Testis (tissue), 3 donors: Measurements from ENCODE around the gene MFSD11. TPM values are rescaled to one million over a fixed set of nuclear protein-coding genes. Genes with fewer than 3 reads are reported as not detected.

Experiments
- DNase-seq: peaks from one replicate; pipeline ENCODE4 v3.0.0-alpha.2; 2019
- H3K27ac ChIP-seq, 2 donors: fragments of 200-600 bp; sonication (generic); one replicate each; pipeline ENCODE4 v1.5.1; 2019
- H3K27me3 ChIP-seq: fragments of 200-600 bp; sonication (generic); one replicate; pipeline ENCODE4 v1.5.1; 2019
- H3K36me3 ChIP-seq: fragments of 200-600 bp; sonication (generic); one replicate; pipeline ENCODE4 v1.5.1; 2017; ENCODE audit warnings: low read depth; ENCODE audit errors: missing control alignments
- H3K4me1 ChIP-seq: fragments of 200-600 bp; sonication (generic); one replicate; pipeline ENCODE4 v1.5.1; 2019
- H3K4me3 ChIP-seq, 2 donors: fragments of 200-600 bp; sonication (generic); one replicate each; pipeline ENCODE4 v1.5.1; 2017 to 2019
- H3K9me3 ChIP-seq: fragments of 200-600 bp; sonication (generic); one replicate; pipeline ENCODE4 v1.5.1; 2017
- CTCF ChIP-seq, 3 experiments: fragments of 450-650 bp in 2 of 3; fragments of 200-600 bp in 1 of 3; sonication (generic) in 1 of 3; IDR thresholded peaks; one replicate each; pipeline ENCODE4 v1.5.1; 2016 to 2019; ENCODE audit warnings: antibody characterized with exemption in 3 of 3, mild to moderate bottlenecking in 2 of 3, moderate library complexity in 1 of 3
- POLR2A ChIP-seq: fragments of 450-650 bp; IDR thresholded peaks from one replicate; pipeline ENCODE4 v1.6.1; 2017; ENCODE audit warnings: antibody characterized with exemption, mild to moderate bottlenecking, moderate library complexity
- WGBS, 2 donors: methylation state at CpG; one replicate each; pipeline ENCODE4 v1.1.5; 2018; 5-methylcytosine and 5-hydroxymethylcytosine counted together
- intact Hi-C: fragments of 100-400 bp; cut with DNase I; formaldehyde crosslinking; loops from one replicate; pipeline ENCODE4 v1.15.1; 2023; ENCODE audit warnings: low total_unique reads
- polyA plus RNA-seq: library from polyadenylated mRNA; stranded (reverse); fragments of 350-450 nt; fragmentation: Illumina TruSeq; extraction: RNeasy Lipid Tissue Mini Kit (QIAGEN cat#74804); gene quantifications from one replicate; pipeline ENCODE4 v1.2.3, GENCODE V29; 2014; ENCODE audit warnings: low read depth, low replicate concordance; ENCODE audit not compliant: insufficient read depth
- total RNA-seq, 2 donors: library from RNA; depleted of rRNA; stranded (reverse); fragments of >200 nt; gene quantifications; one replicate each; pipeline ENCODE4 v1.2.3, GENCODE V29; 2016

MFSD11 gene
- total and polyA plus RNA-seq, 3 donors from 2014 or later: 38.5 to 102 (median 51.7) TPM

GRCh38 chr17:76700270-76700616, 37.7 kb upstream of the MFSD11 start:
- WGBS, 2 donors: 25 to 48% methylated on average over 7 to 8 of the region's 8 CpGs
- TF ChIP-seq CTCF (IDR thresholded peaks at IDR 0.05) (no peak), POLR2A (no peak)
- H3K4me1 ChIP-seq: peaks cover 89% of the 10 kb centered on the region

GRCh38 chr17:76700617-76701470, 37.1 kb upstream of the MFSD11 start:
- no peaks in the 10 kb centered on the region for H3K27me3 ChIP-seq
- H3K27ac ChIP-seq: peak overlapping the region; percentile 87 to 90
- intact Hi-C loops: loop anchor here (10.0 kb wide), 1 partner anchor 176 kb away; no protein-coding TSS in a partner anchor
- peak; percentile 67 for DNase-seq
- no peaks in the 10 kb centered on the region for H3K9me3 ChIP-seq
- peaks cover 83% of the 10 kb centered on the region for H3K4me1 ChIP-seq
- H3K4me3 ChIP-seq: no peak overlapping the region
- WGBS, 2 donors: 39 to 49% methylated on average over 32 to 33 of the region's 33 CpGs
- H3K36me3 ChIP-seq: no peaks in the 10 kb centered on the region
- TF ChIP-seq POLR2A (no peak), CTCF (IDR thresholded peaks at IDR 0.05) (no peak)

More at GRCh38 chr17:76700270-76700616, 37.7 kb upstream of the MFSD11 start:
- intact Hi-C loops: loop anchor here (10.0 kb wide), 1 partner anchor 175 kb away; no protein-coding TSS in a partner anchor
- no peaks in the 10 kb centered on the region for H3K27me3 ChIP-seq
- no peak for DNase-seq
- H3K27ac ChIP-seq: peak overlapping the region; percentile 87 to 90
- no peaks in the 10 kb centered on the region for H3K9me3 ChIP-seq
- H3K4me3 ChIP-seq: no peak overlapping the region
- H3K36me3 ChIP-seq: no peaks in the 10 kb centered on the region

GRCh38 chr17:76701471-76701967, 36.4 kb upstream of the MFSD11 start:
- no peak overlapping the region for H3K4me3 ChIP-seq
- no peak for TF ChIP-seq POLR2A
- no peak for TF ChIP-seq CTCF (IDR thresholded peaks at IDR 0.05)
- no peak for DNase-seq
- no peaks in the 10 kb centered on the region for H3K36me3 ChIP-seq
- 45 to 65% methylated on average over 11 of the region's 11 CpGs for WGBS, 2 donors
- H3K27ac ChIP-seq: peak overlapping the region; percentile 87 to 90
- intact Hi-C loops: loop anchor here (10.0 kb wide), 1 partner anchor 177 kb away; no protein-coding TSS in a partner anchor
- peaks cover 77% of the 10 kb centered on the region for H3K4me1 ChIP-seq
- no peaks in the 10 kb centered on the region for H3K9me3 ChIP-seq
- no peaks in the 10 kb centered on the region for H3K27me3 ChIP-seq

GRCh38 chr17:76702076-76702475, 35.8 kb upstream of the MFSD11 start:
- no peak overlapping the region for H3K4me3 ChIP-seq
- peaks cover 76% of the 10 kb centered on the region for H3K4me1 ChIP-seq
- H3K9me3 ChIP-seq: no peaks in the 10 kb centered on the region
- no peak for DNase-seq
- H3K27me3 ChIP-seq: no peaks in the 10 kb centered on the region
- TF ChIP-seq POLR2A: no peak
- no peak for TF ChIP-seq CTCF (IDR thresholded peaks at IDR 0.05)
- WGBS, 2 donors: 30 to 42% methylated on average over 2 of the region's 2 CpGs
- no peaks in the 10 kb centered on the region for H3K36me3 ChIP-seq
- intact Hi-C loops: loop anchor here (10.0 kb wide), 1 partner anchor 177 kb away; no protein-coding TSS in a partner anchor
- H3K27ac ChIP-seq: peak overlapping the region; percentile 87 to 90
